A549 (cell line): ENCODE measurements around the gene LRRC59. TPM values are rescaled to one million over a fixed set of nuclear protein-coding genes. Genes with fewer than 3 reads are reported as not detected.

Experiments
- ATAC-seq, 2 experiments: fragments of 200-7000 bp in 1 of 2; fragments of >200 bp in 1 of 2; cut with Nextera tagmentation in 1 of 2; cut with Tn5 transposase in 1 of 2; 3 replicates each; pipeline versions ENCODE4 v1.8.0 to v1.9.1; 2018 to 2020; ENCODE audit warnings: mild to moderate bottlenecking in 1 of 2, moderate library complexity in 1 of 2
- CTCF ChIA-PET: fragments of 300-600 bp; sonication (Branson Sonifier 250); formaldehyde crosslinking; extraction: SDS; loops from one replicate; lab custom pipeline; 2021; ENCODE audit warnings: antibody characterized with exemption, inconsistent platforms; lab: Yijun Ruan, JAX
- POLR2A ChIA-PET: fragments of 350-600 bp; formaldehyde crosslinking; extraction: SDS; loops from one replicate; lab custom pipeline; 2021; ENCODE audit warnings: antibody characterized with exemption, inconsistent platforms; lab: Yijun Ruan, JAX
- DNase-seq, 2 experiments: peaks; one replicate each; pipeline versions ENCODE4 v3.0.0 to v3.0.0-alpha.2; 2011 to 2016; ENCODE audit warnings: low read depth in 1 of 2, low spot score in 1 of 2
- FAIRE-seq: peaks from 2 replicates; lab custom pipeline; 2011; peaks lifted over from hg19 to GRCh38; lab: Jason Lieb, UNC
- H3K27ac ChIP-seq, 2 experiments: fragments of >200 bp; sonication (Bioruptor Twin); formaldehyde crosslinking; 3 replicates each; pipeline ENCODE4 v1.5.1; 2016 to 2017
- H3K4me1 ChIP-seq: fragments of >200 bp; sonication (Bioruptor Twin); formaldehyde crosslinking; 3 replicates; pipeline ENCODE4 v1.6.1; 2016
- H3K4me2 ChIP-seq: fragments of >200 bp; sonication (Bioruptor Twin); formaldehyde crosslinking; 3 replicates; pipeline ENCODE4 v1.6.1; 2016
- H3K4me3 ChIP-seq: fragments of >200 bp; sonication (Bioruptor Twin); formaldehyde crosslinking; 3 replicates; pipeline ENCODE4 v1.5.1; 2016
- H3K9me3 ChIP-seq: fragments of >200 bp; sonication (Bioruptor Twin); formaldehyde crosslinking; 3 replicates; pipeline ENCODE4 v1.6.1; 2016
- CBX2 ChIP-seq: fragments of 200-600 bp; sonication (generic); IDR thresholded peaks from 2 replicates; pipeline ENCODE4 v1.6.1; 2016; ENCODE audit warnings: low read depth, mild to moderate bottlenecking, borderline replicate concordance
- CBX8 ChIP-seq: fragments of 200-600 bp; sonication (generic); IDR thresholded peaks from 2 replicates; pipeline ENCODE4 v1.6.1; 2016
- EP300 ChIP-seq, 2 experiments: fragments of >200 bp; sonication (Bioruptor Twin); formaldehyde crosslinking; IDR thresholded peaks; 2 replicates in 1 of 2; 3 replicates in 1 of 2; pipeline ENCODE4 v1.6.1; 2016 to 2017
- GATA3 ChIP-seq: IDR thresholded peaks from 2 replicates; pipeline ENCODE4 v1.6.1; 2012; ENCODE audit warnings: borderline replicate concordance
- HDAC2 ChIP-seq: fragments of 200-600 bp; sonication (generic); IDR thresholded peaks from 2 replicates; pipeline ENCODE4 v1.6.1; 2016
- HEYL ChIP-seq: fragments of 250-450 bp; sonication (Bioruptor Pico); IDR thresholded peaks from 2 replicates; pipeline ENCODE4 v1.8.0; 2021; ENCODE audit warnings: mild to moderate bottlenecking, moderate library complexity
- HOXA7 ChIP-seq: fragments of 250-450 bp; sonication (Bioruptor Pico); IDR thresholded peaks from 2 replicates; pipeline ENCODE4 v1.5.0; 2020; ENCODE audit warnings: mild to moderate bottlenecking, moderate library complexity
- HOXB13 ChIP-seq: fragments of 250-450 bp; sonication (Bioruptor Pico); IDR thresholded peaks from 2 replicates; pipeline ENCODE4 v1.5.0; 2020; ENCODE audit warnings: low read depth, mild to moderate bottlenecking, moderate library complexity
- JUNB ChIP-seq: fragments of >200 bp; sonication (Bioruptor Twin); formaldehyde crosslinking; IDR thresholded peaks from 2 replicates; pipeline ENCODE4 v1.6.1; 2016
- KDM1A ChIP-seq: fragments of 200-600 bp; sonication (generic); IDR thresholded peaks from 2 replicates; pipeline ENCODE4 v1.6.1; 2016; ENCODE audit warnings: low read depth, mild to moderate bottlenecking
- MAFK ChIP-seq: fragments of 450-650 bp; IDR thresholded peaks from 2 replicates; pipeline ENCODE4 v1.6.1; 2014; ENCODE audit not compliant: partially characterized antibody
- NR3C1 ChIP-seq: fragments of >200 bp; sonication (Bioruptor Twin); formaldehyde crosslinking; IDR thresholded peaks from 3 replicates; pipeline ENCODE4 v1.6.1; 2017
- POLR2AphosphoS2 ChIP-seq: conservative IDR thresholded peaks from 2 replicates; pipeline ENCODE4 v1.6.1; 2012; ENCODE audit warnings: low read length, improper control_type of control experiment, inconsistent platforms
- RAD21 ChIP-seq, 2 experiments: fragments of >200 bp in 1 of 2; sonication (Bioruptor Twin) in 1 of 2; formaldehyde crosslinking in 1 of 2; IDR thresholded peaks in 1 of 2; conservative IDR thresholded peaks in 1 of 2; 2 replicates in 1 of 2; 3 replicates in 1 of 2; pipeline ENCODE4 v1.6.1; 2012 to 2018; ENCODE audit warnings: inconsistent platforms in 1 of 2
- RCOR1 ChIP-seq: fragments of 150-350 bp; IDR thresholded peaks from 2 replicates; pipeline ENCODE4 v1.6.1; 2014; ENCODE audit warnings: antibody characterized with exemption, low read length, low read depth
- RNF2 ChIP-seq: fragments of 200-600 bp; sonication (generic); IDR thresholded peaks from 2 replicates; pipeline ENCODE4 v1.6.1; 2016; ENCODE audit warnings: low read depth, mild to moderate bottlenecking, antibody characterized with exemption, moderate library complexity, borderline replicate concordance
- SMC3 ChIP-seq: fragments of >200 bp; sonication (Bioruptor Twin); formaldehyde crosslinking; IDR thresholded peaks from 3 replicates; pipeline ENCODE4 v1.6.1; 2018; ENCODE audit warnings: inconsistent platforms
- ZNF302 ChIP-seq: fragments of 250-450 bp; sonication (Bioruptor Pico); IDR thresholded peaks from 2 replicates; pipeline ENCODE4 v1.9.0; 2021; ENCODE audit warnings: inconsistent platforms, mild to moderate bottlenecking, moderate library complexity
- ZSCAN20 ChIP-seq: fragments of 250-450 bp; sonication (Bioruptor Pico); IDR thresholded peaks from 2 replicates; pipeline ENCODE4 v1.8.0; 2022; ENCODE audit warnings: mild to moderate bottlenecking, moderate library complexity
- WGBS: methylation state at CpG from one replicate; pipeline ENCODE4 v1.1.6; 2017; ENCODE audit errors: missing lambda C conversion rate; 5-methylcytosine and 5-hydroxymethylcytosine counted together
- polyA plus RNA-seq, 4 experiments: library from polyadenylated mRNA; depleted of rRNA in 3 of 4; stranded (reverse); fragments of >200 nt; fragmentation: RNase III in 1 of 4; extraction: RNeasy Plus Mini Kit Qiagen cat#74134 plus additional on column Dnase treatment in 1 of 4; gene quantifications; 2 replicates in 3 of 4; 3 replicates in 1 of 4; pipeline ENCODE4 v1.2.3, GENCODE V29; 2011 to 2017
- TF ChIP-seq, protein P1 (sequence below): IDR thresholded peaks from 2 replicates; pipeline ENCODE4 v1.6.1; 2012
- TF ChIP-seq, protein P2 (sequence below): fragments of >200 bp; sonication (Bioruptor Twin); formaldehyde crosslinking; IDR thresholded peaks from 2 replicates; pipeline ENCODE4 v1.6.1; 2016
- TF ChIP-seq, protein P3 (sequence below): IDR thresholded peaks from 2 replicates; pipeline ENCODE4 v1.6.1; 2012; ENCODE audit warnings: low read depth, borderline replicate concordance
- TF ChIP-seq, protein P4 (sequence below): IDR thresholded peaks from 2 replicates; pipeline ENCODE4 v1.6.1; 2012
- TF ChIP-seq, protein P5 (sequence below): fragments of 250-450 bp; sonication (Bioruptor Pico); IDR thresholded peaks from 2 replicates; pipeline ENCODE4 v1.5.0; 2021; ENCODE audit warnings: mild to moderate bottlenecking, moderate library complexity, borderline replicate concordance

Gene LRRC59
- polyA plus RNA-seq, 2 of the 4 experiments (the other 2 are of a cell fraction), result 209 to 228 TPM

DNA sequence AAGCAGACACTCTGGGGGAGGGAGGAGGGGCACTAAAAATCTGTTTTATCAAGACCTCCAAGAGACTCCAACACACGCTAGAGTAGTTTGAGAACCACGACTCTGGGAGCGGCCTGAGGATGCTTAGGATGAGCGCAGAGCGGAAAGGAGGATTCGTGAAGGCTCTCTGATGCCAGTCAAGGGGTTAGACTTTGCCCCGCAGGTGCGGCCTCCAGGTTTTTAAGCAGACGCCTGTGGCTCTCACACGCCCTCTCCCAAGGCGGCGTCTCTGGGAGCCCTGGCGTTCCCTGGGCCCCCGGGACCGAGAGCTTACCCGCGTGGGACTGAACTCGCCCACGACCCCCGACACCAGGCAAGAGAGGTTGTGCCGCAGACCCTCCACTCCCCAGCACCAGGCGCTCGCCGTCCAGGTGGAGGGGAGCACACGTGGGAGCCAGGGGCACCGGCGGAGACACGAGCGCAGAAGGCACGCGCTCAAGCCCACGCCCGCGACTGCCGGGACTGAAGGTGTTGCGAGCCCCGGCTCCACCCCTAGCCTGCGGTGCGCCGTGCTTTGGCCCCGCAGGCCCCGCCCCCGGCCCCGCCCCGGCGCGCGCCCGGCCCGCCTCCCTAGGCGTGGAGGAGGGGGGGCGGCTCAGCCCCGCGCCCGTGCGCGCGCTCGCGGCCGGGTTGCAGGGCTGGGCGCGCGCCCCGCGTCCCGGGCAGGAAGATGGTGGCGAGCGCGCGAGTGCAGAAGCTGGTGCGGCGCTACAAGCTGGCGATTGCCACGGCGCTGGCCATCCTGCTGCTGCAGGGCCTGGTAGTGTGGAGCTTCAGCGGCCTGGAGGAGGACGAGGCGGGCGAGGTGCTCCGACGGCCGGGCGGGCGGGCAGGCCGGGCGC, 51.7 kb downstream of the LRRC59 start, which contains the start of gene XYLT2 (continued):
- TF ChIP-seq, protein P1, sequence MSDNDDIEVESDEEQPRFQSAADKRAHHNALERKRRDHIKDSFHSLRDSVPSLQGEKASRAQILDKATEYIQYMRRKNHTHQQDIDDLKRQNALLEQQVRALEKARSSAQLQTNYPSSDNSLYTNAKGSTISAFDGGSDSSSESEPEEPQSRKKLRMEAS, result peak; percentile 65
- no peak for TF ChIP-seq NR3C1
- no peak for TF ChIP-seq KDM1A
- no peak for TF ChIP-seq HEYL
- TF ChIP-seq, protein P2, sequence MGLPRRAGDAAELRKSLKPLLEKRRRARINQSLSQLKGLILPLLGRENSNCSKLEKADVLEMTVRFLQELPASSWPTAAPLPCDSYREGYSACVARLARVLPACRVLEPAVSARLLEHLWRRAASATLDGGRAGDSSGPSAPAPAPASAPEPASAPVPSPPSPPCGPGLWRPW, result no peak
- TF ChIP-seq ZNF302, result no peak
- TF ChIP-seq HOXA7 (CRISPR knock-in tag), result no peak

DNA sequence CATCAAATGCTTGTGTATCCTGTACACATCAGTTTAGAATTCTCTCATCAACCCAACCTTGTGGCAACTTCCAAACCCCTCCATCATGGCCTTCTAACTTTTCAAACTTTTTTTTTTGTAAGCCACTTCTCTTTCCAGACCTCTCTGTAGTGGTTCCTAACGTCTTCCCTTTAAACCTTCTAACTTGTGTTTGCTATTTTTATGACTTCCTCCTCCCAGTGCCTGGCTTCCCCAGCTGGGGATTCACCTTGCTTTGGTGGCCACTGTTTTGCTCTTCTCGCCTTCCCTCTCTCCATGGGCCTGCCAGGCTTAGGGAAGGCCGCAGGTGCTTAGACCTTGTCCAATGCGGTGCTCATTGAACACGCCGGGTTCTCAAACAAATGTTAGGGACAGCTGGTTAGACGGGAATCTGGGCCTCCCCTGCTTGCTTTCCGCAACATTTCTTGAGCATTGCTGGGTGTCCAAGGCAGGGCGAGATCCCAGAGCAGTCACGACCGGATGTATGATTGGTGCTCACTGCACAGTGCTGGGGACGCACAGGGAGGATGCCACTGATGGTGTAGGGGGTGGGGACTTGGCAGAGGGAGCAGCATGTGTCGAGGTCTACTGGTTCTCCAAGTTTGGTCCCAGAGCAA, 52.5 kb downstream of the LRRC59 start:
- DNase-seq (no peak), ATAC-seq (peak in 1 of 2 experiments; percentile 15; a peak in 3 of 6 replicates), FAIRE-seq (no peak)
- peak overlapping the region; percentile 98 for H3K4me2 ChIP-seq
- TF ChIP-seq EP300 (IDR thresholded peaks at IDR 0.05) (no peak), HDAC2 (no peak), GATA3 (no peak), MAFK (no peak), POLR2AphosphoS2 (no peak)
- TF ChIP-seq, protein P1, result no peak
- TF ChIP-seq, protein P3, sequence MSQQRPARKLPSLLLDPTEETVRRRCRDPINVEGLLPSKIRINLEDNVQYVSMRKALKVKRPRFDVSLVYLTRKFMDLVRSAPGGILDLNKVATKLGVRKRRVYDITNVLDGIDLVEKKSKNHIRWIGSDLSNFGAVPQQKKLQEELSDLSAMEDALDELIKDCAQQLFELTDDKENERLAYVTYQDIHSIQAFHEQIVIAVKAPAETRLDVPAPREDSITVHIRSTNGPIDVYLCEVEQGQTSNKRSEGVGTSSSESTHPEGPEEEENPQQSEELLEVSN, result no peak
- 86% methylated on average over 11 of the region's 13 CpGs for WGBS
- ChIA-PET CTCF (interaction anchor here (1.2 to 1.9 kb wide), 4 partner anchors 14 to 143 kb away, joined by 3 to 5 read pairs (median 4); no protein-coding TSS in a partner anchor), POLR2A (no interaction called here)
- H3K9me3 ChIP-seq, result no peaks in the 10 kb centered on the region
- peak overlapping the region in 1 of 2 experiments; percentile 94; a peak in 2 of 6 replicates for H3K27ac ChIP-seq
- H3K4me1 ChIP-seq, result peaks cover 27% of the 10 kb centered on the region
- peak overlapping the region; percentile 95; the same call in 2 of the 3 replicates for H3K4me3 ChIP-seq

DNA sequence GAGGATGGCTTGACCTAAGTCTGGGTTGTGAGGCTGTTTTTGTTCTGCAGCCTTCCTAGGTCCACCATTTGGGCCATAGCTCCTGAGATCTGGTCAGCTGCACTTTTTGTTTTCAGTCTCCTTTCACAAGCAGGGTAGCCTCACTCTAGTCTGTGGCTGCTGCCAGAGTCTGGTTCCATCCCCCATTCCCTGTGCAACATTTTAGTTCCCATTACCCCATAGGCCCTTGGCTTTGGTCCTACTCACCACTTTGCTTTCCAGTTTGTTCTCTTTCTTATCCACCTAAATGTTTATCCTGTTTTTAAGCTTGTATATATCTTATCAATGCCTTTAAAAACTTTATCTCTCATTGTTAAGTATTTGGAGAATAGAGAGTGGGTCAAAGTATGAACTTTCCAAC, 57.9 kb downstream of the LRRC59 start:
- Histone ChIP-seq H3K4me2 (no peak overlapping the region), H3K4me1 (no peaks in the 10 kb centered on the region), H3K9me3 (peaks cover 7% of the 10 kb centered on the region), H3K4me3 (no peak overlapping the region), H3K27ac (no peak overlapping the region)
- ATAC-seq (no peak), FAIRE-seq (no peak), DNase-seq (no peak)
- TF ChIP-seq, protein P4, sequence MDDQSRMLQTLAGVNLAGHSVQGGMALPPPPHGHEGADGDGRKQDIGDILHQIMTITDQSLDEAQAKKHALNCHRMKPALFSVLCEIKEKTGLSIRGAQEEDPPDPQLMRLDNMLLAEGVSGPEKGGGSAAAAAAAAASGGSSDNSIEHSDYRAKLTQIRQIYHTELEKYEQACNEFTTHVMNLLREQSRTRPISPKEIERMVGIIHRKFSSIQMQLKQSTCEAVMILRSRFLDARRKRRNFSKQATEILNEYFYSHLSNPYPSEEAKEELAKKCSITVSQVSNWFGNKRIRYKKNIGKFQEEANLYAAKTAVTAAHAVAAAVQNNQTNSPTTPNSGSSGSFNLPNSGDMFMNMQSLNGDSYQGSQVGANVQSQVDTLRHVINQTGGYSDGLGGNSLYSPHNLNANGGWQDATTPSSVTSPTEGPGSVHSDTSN, result no peak
- TF ChIP-seq RCOR1 (no peak), CBX8 (no peak), CBX2 (no peak), RAD21 (conservative IDR thresholded peaks at IDR 0.05 in 1 of 2, IDR thresholded peaks at IDR 0.05 in 1 of 2) (no peak), JUNB (no peak), RNF2 (no peak), SMC3 (no peak), ZSCAN20 (CRISPR knock-in tag) (no peak), HOXB13 (CRISPR knock-in tag) (no peak), ZNF302 (no peak)
- TF ChIP-seq, protein P2, result no peak
- TF ChIP-seq, protein P5, sequence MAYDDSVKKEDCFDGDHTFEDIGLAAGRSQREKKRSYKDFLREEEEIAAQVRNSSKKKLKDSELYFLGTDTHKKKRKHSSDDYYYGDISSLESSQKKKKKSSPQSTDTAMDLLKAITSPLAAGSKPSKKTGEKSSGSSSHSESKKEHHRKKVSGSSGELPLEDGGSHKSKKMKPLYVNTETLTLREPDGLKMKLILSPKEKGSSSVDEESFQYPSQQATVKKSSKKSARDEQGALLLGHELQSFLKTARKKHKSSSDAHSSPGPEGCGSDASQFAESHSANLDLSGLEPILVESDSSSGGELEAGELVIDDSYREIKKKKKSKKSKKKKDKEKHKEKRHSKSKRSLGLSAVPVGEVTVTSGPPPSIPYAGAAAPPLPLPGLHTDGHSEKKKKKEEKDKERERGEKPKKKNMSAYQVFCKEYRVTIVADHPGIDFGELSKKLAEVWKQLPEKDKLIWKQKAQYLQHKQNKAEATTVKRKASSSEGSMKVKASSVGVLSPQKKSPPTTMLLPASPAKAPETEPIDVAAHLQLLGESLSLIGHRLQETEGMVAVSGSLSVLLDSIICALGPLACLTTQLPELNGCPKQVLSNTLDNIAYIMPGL (CRISPR knock-in tag), result no peak
- CTCF ChIA-PET, result interaction anchor here (1.0 to 1.5 kb wide), 6 partner anchors 9 to 245 kb away, joined by 3 to 5 read pairs (median 3); partner anchors contain the start of gene COL1A1
- POLR2A ChIA-PET, result no interaction called here
